Measurements from ENCODE around the gene ST6GALNAC3.

ST6GALNAC3 gene

GRCh38 chr1:76031496-76031895, 43.0 kb upstream of the ST6GALNAC3 start:
- Histone ChIP-seq H3K79me2 (ENCODE audit: control insufficient read depth, low read length) (no peaks in the 10 kb centered on the region), H3K36me3 (ENCODE audit: control insufficient read depth, low read length) (no peaks in the 10 kb centered on the region), H3K4me1 (ENCODE audit: control insufficient read depth, low read length) (no peaks in the 10 kb centered on the region), H4K20me1 (ENCODE audit: control insufficient read depth, insufficient read depth, low read depth, low read length) (no peaks in the 10 kb centered on the region), H3K4me3 (ENCODE audit: low read length) (no peak overlapping the region), H3K27me3 (ENCODE audit: control insufficient read depth, low read length) (no peaks in the 10 kb centered on the region), H3K9me2 (replicated peaks; ENCODE audit: control insufficient read depth, low read length) (no peaks in the 10 kb centered on the region), H3K27ac (ENCODE audit: low read depth, low read length) (no peak overlapping the region), H3F3A (ENCODE audit: control insufficient read depth, insufficient read depth) (no peaks in the 10 kb centered on the region), H3K9me3 (ENCODE audit: control insufficient read depth, insufficient read depth, low read length) (no peaks in the 10 kb centered on the region), H3K4me2 (ENCODE audit: low read length) (no peak overlapping the region)
- TF ChIP-seq EZH2phosphoT487 (IDR thresholded peaks at IDR 0.05; ENCODE audit: borderline replicate concordance, low read length): no peak

GRCh38 chr1:76033800-76034475, 40.6 kb upstream of the ST6GALNAC3 start:
- H3K9me3 ChIP-seq (ENCODE audit: control insufficient read depth, insufficient read depth, low read length): no peaks in the 10 kb centered on the region
- H3K27me3 ChIP-seq (ENCODE audit: control insufficient read depth, low read length): no peaks in the 10 kb centered on the region
- no peak overlapping the region for H3K4me2 ChIP-seq (ENCODE audit: low read length)
- no peaks in the 10 kb centered on the region for H4K20me1 ChIP-seq (ENCODE audit: control insufficient read depth, insufficient read depth, low read depth, low read length)
- no peak for TF ChIP-seq EZH2phosphoT487 (IDR thresholded peaks at IDR 0.05; ENCODE audit: borderline replicate concordance, low read length)
- no peak for TF ChIP-seq CTCF (IDR thresholded peaks at IDR 0.05; ENCODE audit: low read depth, low read length, poor library complexity, severe bottlenecking)
- no peaks in the 10 kb centered on the region for H3K36me3 ChIP-seq (ENCODE audit: control insufficient read depth, low read length)
- H3K79me2 ChIP-seq (ENCODE audit: control insufficient read depth, low read length): no peaks in the 10 kb centered on the region
- H3K27ac ChIP-seq (ENCODE audit: low read depth, low read length): no peak overlapping the region
- no peak overlapping the region for H3K4me3 ChIP-seq (ENCODE audit: low read length)
- H3K9me2 ChIP-seq (replicated peaks; ENCODE audit: control insufficient read depth, low read length): no peaks in the 10 kb centered on the region
- no peaks in the 10 kb centered on the region for H3K4me1 ChIP-seq (ENCODE audit: control insufficient read depth, low read length)
- H3F3A ChIP-seq (ENCODE audit: control insufficient read depth, insufficient read depth): no peaks in the 10 kb centered on the region

GRCh38 chr1:76035053-76035452, 39.5 kb upstream of the ST6GALNAC3 start:
- H4K20me1 ChIP-seq (ENCODE audit: control insufficient read depth, insufficient read depth, low read depth, low read length): no peaks in the 10 kb centered on the region

More at GRCh38 chr1:76035053-76035452, 39.5 kb upstream of the ST6GALNAC3 start:
- Histone ChIP-seq H3K79me2 (ENCODE audit: control insufficient read depth, low read length) (no peaks in the 10 kb centered on the region), H3K4me1 (ENCODE audit: control insufficient read depth, low read length) (no peaks in the 10 kb centered on the region), H3K4me3 (ENCODE audit: low read length) (no peak overlapping the region), H3K36me3 (ENCODE audit: control insufficient read depth, low read length) (no peaks in the 10 kb centered on the region), H3K4me2 (ENCODE audit: low read length) (no peak overlapping the region), H3F3A (ENCODE audit: control insufficient read depth, insufficient read depth) (no peaks in the 10 kb centered on the region), H3K9me2 (replicated peaks; ENCODE audit: control insufficient read depth, low read length) (no peaks in the 10 kb centered on the region), H3K27me3 (ENCODE audit: control insufficient read depth, low read length) (no peaks in the 10 kb centered on the region), H3K27ac (ENCODE audit: low read depth, low read length) (no peak overlapping the region), H3K9me3 (ENCODE audit: control insufficient read depth, insufficient read depth, low read length) (no peaks in the 10 kb centered on the region)
- TF ChIP-seq EZH2phosphoT487 (IDR thresholded peaks at IDR 0.05; ENCODE audit: borderline replicate concordance, low read length) (no peak), CTCF (IDR thresholded peaks at IDR 0.05; ENCODE audit: low read depth, low read length, poor library complexity, severe bottlenecking) (no peak)
